Effector memory CD4-positive, alpha-beta T cell (primary cell): ENCODE results near the gene MAP3K5.

Experiments
- DNase-seq, 3 donors: peaks; one replicate each; pipeline ENCODE4 v3.0.0-alpha.2; 2020
- H3K27ac ChIP-seq: 2 replicates; pipeline ENCODE4 v1.7.0; 2013; ENCODE audit warnings: mild to moderate bottlenecking, low read length, moderate library complexity; ENCODE audit not compliant: insufficient read depth, poor library complexity, severe bottlenecking
- H3K27me3 ChIP-seq: replicated peaks from 2 replicates; pipeline ENCODE4 v1.7.0; 2013; ENCODE audit warnings: mild to moderate bottlenecking, low read length; ENCODE audit not compliant: insufficient read depth, control insufficient read depth, poor library complexity, severe bottlenecking
- H3K36me3 ChIP-seq: 2 replicates; pipeline ENCODE4 v1.7.0; 2013; ENCODE audit warnings: mild to moderate bottlenecking, low read length, moderate library complexity; ENCODE audit not compliant: control insufficient read depth, insufficient read depth
- H3K4me1 ChIP-seq: 2 replicates; pipeline ENCODE4 v1.7.0; 2013; ENCODE audit warnings: low read length, mild to moderate bottlenecking; ENCODE audit not compliant: control insufficient read depth, insufficient read depth, poor library complexity, severe bottlenecking
- H3K4me3 ChIP-seq: 2 replicates; pipeline ENCODE4 v1.7.0; 2013; ENCODE audit warnings: low read length, low read depth, mild to moderate bottlenecking; ENCODE audit not compliant: insufficient read depth, poor library complexity, severe bottlenecking
- H3K9me3 ChIP-seq: 2 replicates; pipeline ENCODE4 v1.7.0; 2013; ENCODE audit warnings: mild to moderate bottlenecking, low read length, moderate library complexity; ENCODE audit not compliant: control insufficient read depth

Gene MAP3K5

GRCh38 chr6:136527831-136528230, 264.4 kb downstream of the MAP3K5 start:
- H3K4me1 ChIP-seq, result no peaks in the 10 kb centered on the region
- no peaks in the 10 kb centered on the region for H3K9me3 ChIP-seq
- DNase-seq, result no peak
- no peaks in the 10 kb centered on the region for H3K27me3 ChIP-seq
- no peak overlapping the region for H3K27ac ChIP-seq
- no peaks in the 10 kb centered on the region for H3K36me3 ChIP-seq
- no peak overlapping the region for H3K4me3 ChIP-seq

- Histone ChIP-seq H3K27ac (no peak overlapping the region), H3K27me3 (no peaks in the 10 kb centered on the region), H3K9me3 (no peaks in the 10 kb centered on the region), H3K4me3 (no peak overlapping the region), H3K36me3 (no peaks in the 10 kb centered on the region), H3K4me1 (no peaks in the 10 kb centered on the region)
- no peak for DNase-seq
Observed at GRCh38 chr6:136526937-136527336, 265.3 kb downstream of the MAP3K5 start.

- H3K27me3 ChIP-seq, result no peaks in the 10 kb centered on the region
- H3K36me3 ChIP-seq, result no peaks in the 10 kb centered on the region
- no peak overlapping the region for H3K4me3 ChIP-seq
- H3K4me1 ChIP-seq, result no peaks in the 10 kb centered on the region
- no peak for DNase-seq
- no peaks in the 10 kb centered on the region for H3K9me3 ChIP-seq
- no peak overlapping the region for H3K27ac ChIP-seq
Observed at GRCh38 chr6:136526196-136526930, 265.9 kb downstream of the MAP3K5 start.

GRCh38 chr6:136525586-136526195, 266.6 kb downstream of the MAP3K5 start:
- Histone ChIP-seq H3K36me3 (no peaks in the 10 kb centered on the region), H3K4me3 (no peak overlapping the region), H3K27me3 (no peaks in the 10 kb centered on the region), H3K27ac (no peak overlapping the region), H3K9me3 (no peaks in the 10 kb centered on the region), H3K4me1 (no peaks in the 10 kb centered on the region)
- no peak for DNase-seq

GRCh38 chr6:136524936-136525413, 267.3 kb downstream of the MAP3K5 start:
- Histone ChIP-seq H3K9me3 (no peaks in the 10 kb centered on the region), H3K4me1 (no peaks in the 10 kb centered on the region), H3K27ac (no peak overlapping the region), H3K36me3 (no peaks in the 10 kb centered on the region), H3K27me3 (no peaks in the 10 kb centered on the region), H3K4me3 (no peak overlapping the region)
- no peak for DNase-seq

- no peaks in the 10 kb centered on the region for H3K27me3 ChIP-seq
- H3K4me1 ChIP-seq, result no peaks in the 10 kb centered on the region
- H3K27ac ChIP-seq, result no peak overlapping the region
- H3K4me3 ChIP-seq, result no peak overlapping the region
- DNase-seq, result no peak
- no peaks in the 10 kb centered on the region for H3K36me3 ChIP-seq
- H3K9me3 ChIP-seq, result no peaks in the 10 kb centered on the region
Observed at GRCh38 chr6:136524339-136524935, 267.8 kb downstream of the MAP3K5 start.

GRCh38 chr6:136523196-136523595, 269.1 kb downstream of the MAP3K5 start:
- Histone ChIP-seq H3K4me1 (no peaks in the 10 kb centered on the region), H3K27me3 (no peaks in the 10 kb centered on the region), H3K9me3 (no peaks in the 10 kb centered on the region), H3K27ac (no peak overlapping the region), H3K4me3 (no peak overlapping the region), H3K36me3 (no peaks in the 10 kb centered on the region)
- no peak for DNase-seq

- H3K4me1 ChIP-seq, result no peaks in the 10 kb centered on the region
- no peaks in the 10 kb centered on the region for H3K27me3 ChIP-seq
- H3K4me3 ChIP-seq, result no peak overlapping the region
- no peaks in the 10 kb centered on the region for H3K36me3 ChIP-seq
- DNase-seq, result no peak
- no peak overlapping the region for H3K27ac ChIP-seq
- H3K9me3 ChIP-seq, result no peaks in the 10 kb centered on the region
Observed at GRCh38 chr6:136522636-136523035, 269.6 kb downstream of the MAP3K5 start.

- H3K36me3 ChIP-seq, result no peaks in the 10 kb centered on the region
- H3K9me3 ChIP-seq, result no peaks in the 10 kb centered on the region
- H3K27me3 ChIP-seq, result no peaks in the 10 kb centered on the region
- no peak overlapping the region for H3K27ac ChIP-seq
- no peak overlapping the region for H3K4me3 ChIP-seq
- H3K4me1 ChIP-seq, result no peaks in the 10 kb centered on the region
- no peak for DNase-seq
Observed at GRCh38 chr6:136521911-136522310, 270.4 kb downstream of the MAP3K5 start.

- no peak for DNase-seq
- no peaks in the 10 kb centered on the region for H3K27me3 ChIP-seq
- H3K36me3 ChIP-seq, result no peaks in the 10 kb centered on the region
- no peak overlapping the region for H3K27ac ChIP-seq
- no peak overlapping the region for H3K4me3 ChIP-seq
- no peaks in the 10 kb centered on the region for H3K4me1 ChIP-seq
- no peaks in the 10 kb centered on the region for H3K9me3 ChIP-seq
Observed at GRCh38 chr6:136521427-136521826, 270.9 kb downstream of the MAP3K5 start.
